Measurements from ENCODE around the gene DNAH10. TPM values are rescaled to one million over a fixed set of nuclear protein-coding genes. Genes with fewer than 3 reads are reported as not detected.

DNAH10 gene
- total RNA-seq, 1 experiment from 2014 or later = 0.14 TPM

- peak; percentile 42 for TF ChIP-seq CTCF (IDR thresholded peaks at IDR 0.05; ENCODE audit: unreplicated experiment)
- Mint-ChIP-seq H3K36me3 (ENCODE audit: insufficient read depth, unreplicated experiment) (no peaks in the 10 kb centered on the region), H3K4me3 (ENCODE audit: low read depth, unreplicated experiment) (no peak overlapping the region), H3K27me3 (ENCODE audit: unreplicated experiment) (peaks cover 46% of the 10 kb centered on the region), H3K9me3 (ENCODE audit: low read depth, unreplicated experiment) (no peaks in the 10 kb centered on the region), H3K4me1 (ENCODE audit: low read depth, unreplicated experiment) (no peaks in the 10 kb centered on the region), H3K27ac (ENCODE audit: unreplicated experiment) (no peak overlapping the region)
- no peak for DNase-seq
- intact Hi-C loops (cut with micrococcal nuclease; ENCODE audit: unreplicated experiment) = loop anchor here (1.0 kb wide), 2 partner anchors 182 to 231 kb away; no protein-coding TSS in a partner anchor
- CTCF ChIA-PET = no interaction called here
- no TSS peak for BruUV-seq (replicated peaks)
Measured at GRCh38 chr12:123801573-123802178, 39.6 kb downstream of the DNAH10 start.

- DNase-seq = no peak
- intact Hi-C loops (cut with micrococcal nuclease; ENCODE audit: unreplicated experiment) = no loop called here
- Mint-ChIP-seq H3K9me3 (ENCODE audit: low read depth, unreplicated experiment) (no peaks in the 10 kb centered on the region), H3K27ac (ENCODE audit: unreplicated experiment) (no peak overlapping the region), H3K27me3 (ENCODE audit: unreplicated experiment) (peaks cover 65% of the 10 kb centered on the region), H3K36me3 (ENCODE audit: insufficient read depth, unreplicated experiment) (no peaks in the 10 kb centered on the region), H3K4me1 (ENCODE audit: low read depth, unreplicated experiment) (no peaks in the 10 kb centered on the region), H3K4me3 (ENCODE audit: low read depth, unreplicated experiment) (no peak overlapping the region)
- BruUV-seq (replicated peaks) = no TSS peak
- CTCF ChIA-PET = interaction anchor here (0.5 kb wide), 1 partner anchor 54 kb away, joined by 3 read pairs; no protein-coding TSS in a partner anchor
- TF ChIP-seq CTCF (IDR thresholded peaks at IDR 0.05; ENCODE audit: unreplicated experiment) = no peak
Measured at GRCh38 chr12:123805173-123805572, 43.1 kb downstream of the DNAH10 start.

GRCh38 chr12:123807002-123807401 is 44.9 kb downstream of the DNAH10 start:
- H3K9me3 Mint-ChIP-seq (ENCODE audit: low read depth, unreplicated experiment) = no peaks in the 10 kb centered on the region
- DNase-seq = no peak
- no peak overlapping the region for H3K27ac Mint-ChIP-seq (ENCODE audit: unreplicated experiment)
- no TSS peak for BruUV-seq (replicated peaks)
- no peaks in the 10 kb centered on the region for H3K36me3 Mint-ChIP-seq (ENCODE audit: insufficient read depth, unreplicated experiment)
- CTCF ChIA-PET = no interaction called here
- no peak overlapping the region for H3K4me3 Mint-ChIP-seq (ENCODE audit: low read depth, unreplicated experiment)
- H3K27me3 Mint-ChIP-seq (ENCODE audit: unreplicated experiment) = peaks cover 67% of the 10 kb centered on the region
- intact Hi-C loops (cut with micrococcal nuclease; ENCODE audit: unreplicated experiment) = no loop called here
- no peaks in the 10 kb centered on the region for H3K4me1 Mint-ChIP-seq (ENCODE audit: low read depth, unreplicated experiment)
- TF ChIP-seq CTCF (IDR thresholded peaks at IDR 0.05; ENCODE audit: unreplicated experiment) = no peak

- no peak for DNase-seq
- no peaks in the 10 kb centered on the region for H3K4me1 Mint-ChIP-seq (ENCODE audit: low read depth, unreplicated experiment)
- H3K27ac Mint-ChIP-seq (ENCODE audit: unreplicated experiment) = no peak overlapping the region
- no peak for TF ChIP-seq CTCF (IDR thresholded peaks at IDR 0.05; ENCODE audit: unreplicated experiment)
- no peaks in the 10 kb centered on the region for H3K9me3 Mint-ChIP-seq (ENCODE audit: low read depth, unreplicated experiment)
- peaks cover 61% of the 10 kb centered on the region for H3K27me3 Mint-ChIP-seq (ENCODE audit: unreplicated experiment)
- H3K4me3 Mint-ChIP-seq (ENCODE audit: low read depth, unreplicated experiment) = no peak overlapping the region
- no TSS peak for BruUV-seq (replicated peaks)
- CTCF ChIA-PET = no interaction called here
- no peaks in the 10 kb centered on the region for H3K36me3 Mint-ChIP-seq (ENCODE audit: insufficient read depth, unreplicated experiment)
- intact Hi-C loops (cut with micrococcal nuclease; ENCODE audit: unreplicated experiment) = no loop called here
Measured at GRCh38 chr12:123807670-123808069, 45.6 kb downstream of the DNAH10 start.

All from Calu3 (cell line).